GM19452 (cell line): ENCODE data around the gene ZNF653.
A peak's percentile ranks its signal among the peaks of the same experiment; 100 is the strongest.

Source experiments
- ATAC-seq: cut with Tn5 transposase; IDR thresholded peaks from one replicate; pipeline ENCODE4 v1.9.1; 2021; ENCODE audit not compliant: unreplicated experiment

The ZNF653 gene

DNA sequence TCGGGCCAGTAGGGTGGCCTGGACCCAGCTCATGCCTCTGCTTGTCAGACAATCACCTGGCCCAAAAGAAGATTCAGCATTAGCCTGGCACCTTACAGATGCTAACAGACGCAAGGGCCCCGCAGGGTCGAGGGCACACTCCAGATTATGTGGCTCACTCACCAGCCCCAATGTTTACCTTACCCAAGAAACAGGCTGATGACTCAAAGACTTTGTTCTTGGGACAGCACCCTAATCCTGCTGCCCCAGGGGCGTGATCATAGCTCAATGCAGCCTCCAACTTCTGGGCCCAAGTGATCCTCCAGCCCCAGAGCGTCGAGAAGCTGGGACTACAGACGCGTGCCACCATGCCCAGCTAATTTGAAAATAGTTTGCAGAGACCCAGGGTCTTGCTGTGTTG, 13.5 kb upstream of the ZNF653 start:
- no peak for ATAC-seq

DNA sequence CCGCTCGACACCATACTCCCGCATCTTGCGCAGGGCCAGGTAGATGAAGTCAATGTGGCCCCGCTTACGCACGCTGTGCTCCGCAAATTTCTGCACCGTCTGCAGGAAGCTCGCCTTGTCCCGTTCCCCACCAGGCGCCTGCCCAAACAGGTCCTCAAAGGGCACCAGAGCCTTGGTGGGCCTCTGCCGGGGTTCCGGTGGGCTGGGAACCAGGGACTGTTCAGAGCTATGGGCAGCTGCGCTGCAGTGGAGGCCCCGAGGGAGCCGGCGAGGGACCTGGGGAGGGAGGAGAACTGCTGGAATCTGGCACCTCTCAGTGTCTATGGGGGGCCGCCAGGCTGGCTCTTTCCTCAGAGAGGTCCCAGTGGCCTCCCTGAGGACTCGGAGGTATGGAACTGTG, 8.3 kb upstream of the ZNF653 start:
- no peak for ATAC-seq

DNA sequence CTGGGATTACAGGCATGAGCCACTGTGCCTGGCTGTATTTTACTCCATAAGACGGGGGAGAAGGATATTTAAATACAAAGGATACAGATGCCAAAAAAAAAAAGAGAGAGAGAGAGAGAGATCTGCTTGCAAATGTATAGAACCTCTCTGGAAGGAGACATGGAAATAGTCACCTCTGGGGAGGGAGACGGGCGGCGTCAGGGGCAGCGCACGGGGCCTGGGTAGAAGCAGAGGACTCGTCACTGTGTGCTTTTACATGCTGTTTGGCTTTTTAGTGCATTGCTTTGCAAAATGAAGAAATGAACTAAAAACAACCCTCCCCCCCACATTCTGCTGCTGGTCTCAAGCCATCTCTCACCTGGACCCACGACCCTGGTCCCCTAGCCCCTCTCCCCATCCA, 4.8 kb upstream of the ZNF653 start:
- no peak for ATAC-seq

DNA sequence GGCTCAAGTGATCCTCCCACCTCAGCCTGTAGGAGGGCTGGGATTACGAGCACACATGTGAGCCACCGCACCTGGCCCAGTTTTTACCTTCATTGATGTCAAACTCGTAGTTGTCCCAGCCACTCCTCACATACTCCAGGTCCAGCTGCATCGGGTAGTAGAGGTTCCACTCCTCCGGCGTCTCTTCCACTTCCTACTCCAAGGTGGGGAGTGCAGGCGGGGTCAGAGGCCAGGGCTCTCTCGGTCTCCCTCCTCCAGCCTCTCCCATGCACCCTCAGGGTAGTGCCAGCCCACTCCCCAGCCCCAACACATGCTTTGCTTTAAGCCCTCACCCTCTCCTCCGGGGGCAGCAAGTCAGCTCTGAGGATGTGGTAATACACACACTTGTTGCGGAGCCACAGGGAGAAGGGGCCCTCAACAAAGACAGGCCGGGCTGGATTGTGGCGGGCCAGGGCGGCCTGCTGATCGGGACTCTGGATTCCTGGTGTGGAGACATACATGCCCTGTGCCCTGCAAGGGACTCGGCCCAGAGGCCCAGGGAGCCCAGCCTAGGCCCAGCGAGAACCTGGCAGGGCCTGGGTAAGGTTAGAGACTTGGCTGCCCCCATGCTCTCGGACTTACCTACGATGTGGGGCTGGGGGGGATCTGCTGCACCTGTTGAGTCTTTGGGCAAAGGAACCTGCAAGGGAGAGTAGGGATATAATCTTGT, 1.9 kb upstream of the ZNF653 start:
- ATAC-seq, result no peak

DNA sequence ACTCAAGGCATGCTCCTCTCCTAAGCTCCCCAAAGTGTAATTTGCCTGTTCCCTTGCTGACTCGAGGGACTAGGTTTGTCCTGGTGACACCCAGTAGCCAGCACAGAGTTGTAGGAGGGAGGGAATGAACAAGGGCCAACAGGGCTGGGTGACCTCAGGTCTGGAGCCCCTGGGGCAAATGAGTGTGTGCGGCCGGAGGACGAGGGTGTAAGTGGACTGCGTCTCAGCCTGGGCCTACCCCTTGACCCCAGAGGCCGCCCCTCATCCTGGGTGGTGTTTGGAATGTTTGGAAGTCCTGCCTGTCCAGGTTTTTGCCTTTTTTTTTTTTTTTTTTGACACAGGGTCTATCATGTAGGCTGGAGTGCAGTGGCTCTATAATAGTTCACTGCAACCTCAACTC, 1.3 kb upstream of the ZNF653 start:
- no peak for ATAC-seq

DNA sequence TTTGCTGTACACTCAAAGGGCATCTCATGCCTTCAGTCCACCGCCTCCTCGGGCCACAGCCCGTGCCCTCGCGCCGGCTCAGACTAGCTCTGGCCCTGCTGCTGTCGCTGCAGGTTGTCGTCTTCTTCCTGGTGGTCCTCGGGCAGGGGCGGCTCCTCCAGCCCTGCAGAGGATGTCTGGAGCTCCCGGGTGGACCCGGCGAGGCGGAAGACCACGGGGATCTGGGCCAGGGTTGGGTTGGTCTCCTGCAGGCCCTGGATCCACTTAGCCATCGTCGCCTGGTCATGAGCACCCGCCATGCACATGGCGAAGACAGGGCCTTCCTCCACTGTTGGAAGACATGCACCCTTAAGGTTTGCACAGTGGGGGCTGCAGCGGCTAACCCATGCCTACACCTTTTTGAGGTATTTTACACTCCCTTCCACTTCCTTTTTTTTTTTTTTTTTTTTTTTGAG, 489 bp upstream of the ZNF653 start:
- peak; percentile 38 for ATAC-seq

DNA sequence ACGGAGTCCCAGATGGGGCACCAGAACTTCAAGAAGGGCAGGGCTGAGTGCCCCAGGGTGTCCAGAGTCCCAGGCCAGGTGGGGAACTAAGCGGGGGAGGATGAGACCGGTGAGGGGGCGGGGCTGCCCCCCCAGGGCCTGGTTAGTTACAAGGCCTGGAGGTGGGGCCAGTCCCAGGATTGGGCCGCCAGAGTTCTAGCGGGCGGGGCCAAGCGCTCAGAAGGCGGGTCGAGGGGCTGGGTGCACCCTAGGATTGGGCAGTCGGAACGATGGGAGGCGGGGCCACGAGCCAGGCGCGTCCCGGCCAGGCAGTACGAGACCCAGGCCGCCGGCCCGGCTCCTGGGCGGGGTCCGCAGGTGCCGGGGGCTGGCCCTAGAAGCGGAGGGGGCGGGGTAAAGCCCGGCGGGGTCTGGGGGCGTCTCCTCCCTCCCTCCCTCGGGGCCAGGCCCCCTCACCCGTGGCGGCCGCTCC, 571 bp downstream of the ZNF653 start:
- ATAC-seq, result peak; percentile 90

DNA sequence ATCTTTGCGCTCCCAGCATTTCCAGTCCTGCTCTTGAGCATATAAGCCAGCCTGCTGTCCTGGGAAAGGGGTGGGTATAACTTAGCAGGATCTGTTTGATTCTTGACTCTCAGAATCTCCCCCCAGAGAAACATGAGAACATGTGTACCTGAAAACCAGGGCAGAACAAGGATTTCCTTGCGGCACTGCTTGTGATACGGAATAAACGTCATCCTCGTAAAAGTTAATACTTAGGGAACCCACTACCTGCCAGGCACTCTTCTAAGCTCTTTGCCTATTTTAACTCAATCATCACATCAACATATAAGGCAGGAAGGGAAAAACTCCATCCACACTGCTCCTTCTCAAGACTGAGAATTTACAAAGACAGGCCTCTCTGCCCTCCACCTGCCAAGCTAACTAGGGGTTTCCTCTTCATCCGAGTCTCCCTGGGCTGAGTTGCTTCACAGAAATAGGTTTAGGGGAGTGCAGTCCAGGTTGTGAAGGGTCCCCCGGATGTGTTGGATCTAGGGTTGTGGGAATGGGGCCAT, 1.1 kb downstream of the ZNF653 start:
- ATAC-seq, result no peak

DNA sequence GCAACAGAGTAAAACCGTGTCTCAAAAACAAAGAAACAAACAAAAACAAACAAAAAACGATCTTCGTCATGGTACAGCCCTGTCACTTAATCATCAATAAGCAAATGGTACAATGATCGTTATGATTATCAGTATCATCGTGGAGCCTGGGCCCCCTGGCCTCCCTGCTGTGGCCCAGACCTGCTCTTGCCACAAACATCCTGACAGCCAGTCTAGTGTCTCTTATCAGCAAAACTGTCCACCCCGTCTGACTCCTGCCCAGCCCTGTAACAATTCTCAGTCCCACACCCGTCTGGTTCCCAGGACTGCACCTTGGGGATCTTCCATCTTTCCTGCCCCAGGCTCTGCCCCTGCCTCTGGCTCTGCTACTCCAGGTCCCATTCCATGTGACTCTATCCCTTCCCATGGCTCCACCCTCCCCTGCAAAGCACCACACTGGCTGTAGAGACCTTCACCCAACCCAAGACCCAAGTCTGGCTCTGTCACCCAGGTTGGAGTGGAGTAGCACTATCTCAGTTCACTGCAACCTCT, 5.7 kb downstream of the ZNF653 start:
- no peak for ATAC-seq

DNA sequence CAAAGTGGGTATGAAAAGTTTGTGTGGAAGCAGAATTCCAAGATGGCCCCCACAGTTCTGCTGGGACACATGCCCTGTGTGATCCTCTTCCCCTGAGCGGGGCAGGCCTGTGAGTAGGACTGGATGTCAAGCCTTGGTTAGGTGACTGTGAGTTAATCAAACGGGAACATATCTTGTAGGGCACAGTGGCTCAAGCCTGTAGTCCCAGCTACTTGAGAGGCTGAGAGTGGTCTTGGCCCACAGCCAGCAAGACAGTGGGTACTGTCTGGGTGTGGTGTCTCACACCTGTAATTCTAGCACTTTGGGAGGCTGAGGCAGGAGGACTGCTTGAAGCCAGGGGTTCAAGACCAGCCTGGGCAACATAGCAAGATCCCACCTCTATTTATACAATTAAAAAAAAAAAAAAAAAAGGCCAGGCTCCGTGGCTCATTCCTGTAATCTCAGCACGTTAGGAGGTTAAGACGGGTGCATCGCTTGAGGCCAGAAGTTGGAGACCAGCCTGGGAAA, 6.4 kb downstream of the ZNF653 start:
- ATAC-seq, result no peak

DNA sequence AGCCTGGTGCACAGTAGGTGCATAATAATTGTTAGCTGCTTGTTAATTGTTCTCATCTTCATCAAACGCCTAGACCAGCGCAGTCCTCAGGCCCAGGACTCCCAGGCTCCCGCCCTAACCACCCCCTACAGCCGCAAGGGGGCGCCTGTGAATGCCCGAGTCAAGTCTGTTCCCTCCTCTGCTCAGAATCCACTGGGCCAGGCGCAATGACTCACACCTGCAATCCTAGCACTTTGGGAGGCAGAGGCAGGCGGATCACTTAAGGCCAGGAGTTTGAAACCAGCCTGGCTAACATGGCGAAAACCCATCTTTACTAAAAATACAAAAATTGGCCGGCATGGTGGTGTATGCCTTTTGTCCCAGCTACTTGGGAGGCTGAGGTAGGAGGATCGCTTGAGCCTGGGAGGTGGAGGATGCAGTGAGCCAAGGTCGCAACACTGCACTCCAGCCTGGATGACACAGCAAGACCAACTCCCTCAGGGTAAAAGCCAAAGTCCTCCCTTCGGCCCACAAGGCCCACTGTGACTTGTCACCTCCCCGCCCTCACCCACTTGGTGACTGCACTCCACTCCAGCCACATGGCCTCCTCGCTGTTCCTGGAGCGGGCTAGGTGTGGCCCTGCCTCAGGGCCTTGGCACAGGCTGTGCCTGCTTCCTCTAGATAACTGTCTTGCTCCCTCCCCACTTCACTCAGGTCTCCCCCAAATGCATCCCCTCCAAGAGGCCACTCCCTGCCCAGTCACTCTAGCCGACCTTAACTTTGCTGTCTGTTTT, 9.1 kb downstream of the ZNF653 start:
- no peak for ATAC-seq

DNA sequence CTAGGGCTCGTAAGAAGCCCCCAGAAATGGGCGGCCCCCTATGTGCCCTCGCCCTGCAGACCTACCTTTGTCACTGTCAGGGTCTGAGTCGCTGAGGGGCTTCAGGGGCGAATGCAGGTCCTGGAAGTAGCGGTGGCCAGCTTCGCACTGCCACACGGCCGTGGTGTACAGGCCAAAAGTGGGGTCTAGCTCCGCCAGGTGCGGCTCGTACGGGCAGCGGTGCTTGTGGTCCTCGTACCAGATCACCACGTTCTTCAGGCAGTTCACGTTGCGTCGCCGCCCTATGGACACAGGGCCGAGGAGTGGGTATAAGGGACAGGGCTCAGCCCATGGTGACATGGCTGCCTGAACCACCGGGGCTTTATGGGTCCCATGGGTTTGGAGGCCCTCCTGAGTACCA, 9.8 kb downstream of the ZNF653 start:
- ATAC-seq, result no peak

DNA sequence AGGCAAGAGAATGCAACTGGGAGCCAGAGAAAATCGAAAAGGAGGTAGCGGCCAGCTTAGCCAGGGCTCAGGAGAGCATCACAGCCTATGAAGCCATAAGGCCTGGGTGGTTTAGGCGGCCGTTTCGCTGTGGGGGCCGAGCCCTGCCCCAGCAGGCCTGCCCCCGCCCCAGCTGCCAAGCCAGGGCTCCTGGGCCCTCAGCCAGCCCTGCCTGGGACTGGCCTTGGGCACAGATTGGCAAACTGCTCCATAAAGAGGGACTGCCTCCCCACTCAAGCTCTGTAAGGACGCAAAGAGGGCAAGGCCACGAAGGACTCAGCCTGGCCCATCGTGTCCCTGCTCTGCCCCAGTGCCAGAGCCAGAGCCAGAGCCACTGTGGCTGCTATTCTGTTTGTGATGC, 10.2 kb downstream of the ZNF653 start:
- ATAC-seq, result no peak

DNA sequence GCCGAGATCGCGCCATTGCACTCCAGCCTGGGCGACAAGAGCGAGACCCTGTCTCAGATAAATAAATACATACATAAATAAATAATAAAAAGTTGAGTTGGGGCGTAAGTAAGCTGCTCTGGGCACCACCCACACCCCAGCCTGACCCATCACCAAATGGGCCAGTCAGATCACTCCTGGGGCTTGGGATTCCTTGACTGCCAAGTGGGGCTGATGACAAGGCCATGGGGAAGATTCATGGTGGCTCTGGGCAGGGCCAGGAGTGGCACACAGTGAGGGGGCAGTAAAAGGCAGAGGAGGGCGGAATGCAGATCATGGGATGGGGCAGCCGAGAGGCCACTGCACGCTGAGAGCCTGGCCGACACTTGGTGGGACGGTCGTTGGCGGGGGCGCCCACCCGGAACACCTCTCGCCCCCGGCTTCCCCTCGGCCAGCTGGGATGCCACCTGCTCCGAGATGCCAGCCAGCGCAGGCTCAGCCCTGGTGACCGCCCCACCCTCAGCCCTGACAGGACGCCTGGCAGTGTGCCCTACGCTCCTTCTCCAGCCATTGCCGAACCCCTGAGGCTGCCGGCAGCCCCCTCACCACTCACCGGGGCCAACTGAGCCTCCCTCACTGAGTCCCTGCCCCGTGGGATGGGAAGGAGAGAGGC, 10.9 kb downstream of the ZNF653 start:
- no peak for ATAC-seq

DNA sequence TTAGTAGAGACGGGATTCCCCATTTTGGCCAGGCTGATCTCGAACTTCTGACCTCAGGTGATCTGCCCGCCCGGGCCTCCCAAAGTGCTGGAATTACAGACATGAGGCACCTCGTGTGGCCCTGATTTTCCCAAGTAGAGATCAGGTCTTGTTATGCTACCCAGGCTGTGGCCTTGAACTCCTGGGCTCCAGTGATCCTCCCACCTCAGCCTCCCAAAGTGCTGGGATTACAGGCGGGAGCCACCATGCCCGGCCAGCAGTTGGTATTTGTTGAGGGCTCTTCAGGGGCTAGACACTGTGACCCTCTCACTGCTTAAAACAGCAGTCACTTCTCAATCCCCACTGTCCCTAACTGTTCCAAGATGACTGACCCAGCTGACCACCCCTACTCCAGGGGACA, 16.3 kb downstream of the ZNF653 start:
- ATAC-seq, result no peak

DNA sequence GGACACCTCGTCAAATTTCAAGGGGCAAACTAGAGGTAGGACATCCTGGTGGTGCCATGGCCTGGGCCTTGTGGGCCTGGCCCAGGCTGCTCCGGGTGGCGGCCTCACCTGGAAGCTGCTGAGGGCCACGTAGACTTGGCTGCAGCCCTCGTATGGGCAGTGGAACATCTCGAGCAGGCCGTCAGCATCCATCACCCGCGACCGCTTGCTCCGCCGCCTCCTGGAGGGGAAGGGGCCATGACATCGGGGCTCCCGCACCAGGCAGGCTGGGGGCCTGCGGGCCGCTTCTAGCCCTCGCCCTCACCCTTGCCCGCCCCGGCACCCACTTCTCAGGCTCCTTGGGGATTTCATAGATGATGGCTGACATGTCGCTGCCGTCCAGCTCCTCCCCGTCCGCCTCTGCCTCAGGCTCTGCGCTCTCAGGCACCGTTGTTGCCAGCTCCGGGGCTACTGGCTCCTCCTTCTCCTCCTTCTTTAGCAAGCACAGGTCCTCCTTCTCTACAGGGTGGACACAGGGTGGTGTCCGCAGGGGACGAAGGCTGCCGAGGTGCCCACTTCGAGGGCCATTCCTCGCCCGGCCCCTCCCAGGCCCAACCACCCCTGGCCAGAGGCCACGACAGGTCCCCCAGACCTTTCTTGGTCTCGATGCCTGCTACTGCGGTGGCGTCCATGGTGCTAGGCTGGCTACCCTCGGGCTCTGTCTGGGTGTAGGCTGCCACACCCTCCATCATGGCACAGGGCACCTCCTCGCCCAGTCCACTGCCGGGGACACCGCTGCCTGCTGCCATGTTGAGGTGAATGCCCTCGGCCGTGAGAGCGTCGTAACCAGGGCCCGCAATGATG, 18.8 kb downstream of the ZNF653 start:
- ATAC-seq, result no peak

DNA sequence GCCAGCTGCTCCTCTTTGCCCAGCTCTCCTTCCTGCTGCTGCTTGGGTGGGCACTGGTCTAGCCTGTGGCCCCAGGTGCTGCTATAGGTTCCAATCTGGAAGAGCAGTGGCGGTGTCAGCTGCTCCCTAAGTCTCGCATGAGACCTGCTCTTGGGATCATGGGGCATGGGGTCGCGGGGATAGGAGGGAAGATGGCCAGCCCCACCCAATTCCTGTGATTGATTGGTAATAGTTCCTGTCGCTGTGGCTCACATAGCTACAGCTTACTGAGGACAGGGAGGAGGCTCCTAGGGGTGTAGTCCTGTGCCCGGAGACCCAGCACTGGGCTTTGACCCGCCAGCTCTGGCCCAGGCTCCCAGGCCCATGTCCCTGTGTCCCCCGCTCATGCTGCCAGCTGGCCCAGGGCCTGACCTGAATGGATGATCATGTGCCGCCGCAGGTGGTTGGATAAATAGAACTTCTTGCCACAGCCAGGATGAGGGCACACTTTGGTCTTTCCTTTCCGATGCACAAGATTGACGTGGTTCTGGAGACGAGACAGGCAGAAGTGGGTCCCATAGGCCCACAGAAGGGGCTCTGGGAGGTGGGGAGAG, 20.3 kb downstream of the ZNF653 start:
- no peak for ATAC-seq

DNA sequence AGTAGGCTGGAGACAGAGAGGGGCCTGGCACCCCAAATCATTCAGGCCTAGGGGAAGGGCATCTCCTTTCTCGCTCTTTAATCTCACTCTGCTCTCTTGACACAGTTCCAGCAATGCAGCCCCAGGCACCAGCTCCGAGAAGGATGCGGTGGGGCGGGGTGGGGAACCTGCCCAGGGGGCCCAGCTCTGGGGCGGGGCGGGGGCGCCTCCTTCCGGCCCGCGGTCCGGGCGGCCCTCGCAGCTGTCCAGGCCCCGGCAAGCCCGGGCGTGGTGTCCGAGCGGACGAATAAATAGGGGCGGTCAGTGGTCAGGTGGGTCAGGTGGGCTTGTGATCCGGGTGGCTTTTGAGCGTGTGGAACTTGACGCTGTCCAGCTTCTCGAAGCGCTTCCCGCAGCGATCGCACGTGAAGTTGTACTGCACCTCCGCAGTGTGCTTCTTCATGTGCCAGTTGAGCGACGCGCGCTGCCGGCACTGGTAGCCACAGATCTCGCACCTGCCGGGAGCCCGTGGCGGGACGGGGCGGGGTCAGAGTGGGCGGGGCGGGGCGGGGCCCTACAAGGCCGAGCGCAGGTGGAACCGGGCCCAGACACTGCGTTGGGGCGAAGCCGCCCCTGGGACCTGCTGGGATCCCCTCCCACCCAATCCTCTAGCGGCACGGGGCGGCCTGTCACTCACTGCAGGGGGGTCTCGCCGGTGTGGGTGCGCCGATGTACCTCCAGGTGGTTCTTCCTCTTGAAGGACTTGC, 22.1 kb downstream of the ZNF653 start:
- ATAC-seq, result no peak

DNA sequence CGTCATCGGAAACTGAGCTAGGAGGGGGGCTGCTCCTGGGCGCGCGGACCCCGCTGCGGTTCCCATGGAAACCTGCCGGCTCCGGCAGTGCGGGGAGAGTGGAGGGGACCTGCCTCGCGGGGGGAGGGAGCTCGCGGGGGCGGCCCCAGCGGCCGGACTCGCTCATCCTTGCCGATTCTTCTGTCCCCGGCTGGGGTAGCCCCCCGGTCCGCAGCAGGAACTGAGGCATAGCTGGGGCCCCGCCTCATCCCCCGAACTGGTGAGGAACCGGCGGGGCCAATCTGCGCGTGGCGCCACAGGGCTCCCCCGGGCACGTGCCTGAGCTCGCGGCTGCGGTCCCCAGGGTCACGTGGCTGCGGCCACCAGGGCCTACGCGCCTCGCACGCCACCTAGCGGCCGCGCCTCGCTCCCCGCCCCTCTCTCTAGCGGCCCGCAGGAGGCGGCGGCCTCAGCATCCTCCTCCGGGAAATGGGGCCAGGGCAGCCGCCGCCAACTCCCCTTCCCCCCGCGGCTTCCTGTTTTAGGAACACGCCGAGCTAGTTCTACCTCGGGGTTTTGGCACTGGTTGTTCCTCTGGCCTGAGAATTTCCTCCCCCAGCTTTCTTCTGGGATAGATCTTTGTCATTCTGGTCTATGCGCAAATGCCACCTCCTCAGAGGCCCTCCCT, 23.1 kb downstream of the ZNF653 start:
- ATAC-seq, result peak; percentile 69
